ENCODE measurements around the gene NRP2. TPM values are rescaled to one million over a fixed set of nuclear protein-coding genes. Genes with fewer than 3 reads are reported as not detected.

Gene NRP2
- total RNA-seq, 2 experiments from 2014 or later: 0.63 to 1.6 TPM

DNA sequence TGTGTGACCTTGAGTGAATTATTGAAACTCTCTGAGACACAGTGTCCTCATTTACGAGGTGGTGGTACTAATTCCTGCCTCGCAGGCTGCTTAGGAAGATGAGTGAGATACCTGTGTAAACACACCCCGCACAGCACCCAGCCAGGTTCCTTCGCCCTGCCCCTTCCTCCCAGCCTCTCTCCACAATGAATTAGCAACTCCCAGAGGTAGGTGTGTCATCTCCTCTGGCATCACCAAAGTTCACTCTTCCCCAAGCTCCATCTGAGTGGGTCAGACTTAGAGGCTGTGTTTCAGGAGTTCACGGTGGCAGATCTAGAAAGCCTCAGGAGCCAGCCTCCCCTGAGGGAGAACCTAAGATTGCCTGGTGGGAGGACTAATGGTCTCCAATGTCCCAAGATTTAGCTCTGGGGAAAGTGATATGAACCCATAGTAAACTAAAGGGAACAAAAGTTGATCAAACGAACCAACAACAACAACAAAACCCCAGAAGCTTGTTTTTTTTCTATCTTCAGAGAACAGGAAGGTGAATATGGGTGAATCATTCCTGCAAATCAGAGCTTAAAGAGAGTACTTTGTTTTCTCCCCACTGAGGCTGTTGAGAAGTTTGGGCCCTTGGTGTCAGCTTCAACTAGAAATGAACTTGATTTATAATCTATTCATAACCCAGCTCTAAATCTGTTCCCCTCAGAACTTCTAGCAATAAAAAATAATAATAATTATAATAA lies 44.4 kb upstream of the NRP2 start:
- Mint-ChIP-seq H3K27ac (no peak overlapping the region), H3K4me3 (no peak overlapping the region), H3K4me1 (ENCODE audit: low read depth) (peaks cover 5% of the 10 kb centered on the region), H3K9me3 (no peaks in the 10 kb centered on the region), H3K36me3 (ENCODE audit: low read depth) (no peaks in the 10 kb centered on the region), H3K27me3 (peaks cover 3% of the 10 kb centered on the region)
- no peak for ATAC-seq
- intact Hi-C loops (cut with micrococcal nuclease): no loop called here
- TF ChIP-seq, protein P1, sequence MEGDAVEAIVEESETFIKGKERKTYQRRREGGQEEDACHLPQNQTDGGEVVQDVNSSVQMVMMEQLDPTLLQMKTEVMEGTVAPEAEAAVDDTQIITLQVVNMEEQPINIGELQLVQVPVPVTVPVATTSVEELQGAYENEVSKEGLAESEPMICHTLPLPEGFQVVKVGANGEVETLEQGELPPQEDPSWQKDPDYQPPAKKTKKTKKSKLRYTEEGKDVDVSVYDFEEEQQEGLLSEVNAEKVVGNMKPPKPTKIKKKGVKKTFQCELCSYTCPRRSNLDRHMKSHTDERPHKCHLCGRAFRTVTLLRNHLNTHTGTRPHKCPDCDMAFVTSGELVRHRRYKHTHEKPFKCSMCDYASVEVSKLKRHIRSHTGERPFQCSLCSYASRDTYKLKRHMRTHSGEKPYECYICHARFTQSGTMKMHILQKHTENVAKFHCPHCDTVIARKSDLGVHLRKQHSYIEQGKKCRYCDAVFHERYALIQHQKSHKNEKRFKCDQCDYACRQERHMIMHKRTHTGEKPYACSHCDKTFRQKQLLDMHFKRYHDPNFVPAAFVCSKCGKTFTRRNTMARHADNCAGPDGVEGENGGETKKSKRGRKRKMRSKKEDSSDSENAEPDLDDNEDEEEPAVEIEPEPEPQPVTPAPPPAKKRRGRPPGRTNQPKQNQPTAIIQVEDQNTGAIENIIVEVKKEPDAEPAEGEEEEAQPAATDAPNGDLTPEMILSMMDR (IDR thresholded peaks at IDR 0.05): no peak
- ChIA-PET POLR2A (interaction anchor here (1.5 kb wide), 1 partner anchor 26 kb away, joined by 4 read pairs; no protein-coding TSS in a partner anchor), CTCF (interaction anchor here (0.8 to 1.6 kb wide), 3 partner anchors 10 to 41 kb away, joined by 3 to 5 read pairs (median 3); no protein-coding TSS in a partner anchor)
- DNase-seq: no peak

DNA sequence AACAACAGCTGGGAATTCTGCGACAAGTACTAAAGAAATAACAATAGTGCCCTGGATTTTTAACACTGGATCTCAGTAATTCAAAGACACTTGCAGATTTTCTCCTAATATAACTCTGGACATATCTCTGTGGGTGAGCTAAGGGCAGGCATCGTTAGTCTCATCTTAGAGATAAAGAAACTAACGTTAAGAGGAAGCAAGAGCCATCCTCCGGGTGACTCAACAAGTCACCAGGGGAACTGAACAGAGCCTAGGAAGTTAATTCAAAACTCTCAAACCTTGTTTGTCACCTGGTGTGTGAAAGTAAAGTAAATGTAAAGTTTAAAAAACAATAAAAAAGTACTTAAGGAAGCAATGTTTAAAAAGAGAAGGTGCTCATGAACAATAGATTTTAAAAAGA lies 41.6 kb upstream of the NRP2 start:
- no peak overlapping the region for H3K4me3 Mint-ChIP-seq
- TF ChIP-seq, protein P1 (IDR thresholded peaks at IDR 0.05): no peak
- H3K9me3 Mint-ChIP-seq: no peaks in the 10 kb centered on the region
- POLR2A ChIA-PET: no interaction called here
- no peak overlapping the region for H3K27ac Mint-ChIP-seq
- H3K36me3 Mint-ChIP-seq (ENCODE audit: low read depth): no peaks in the 10 kb centered on the region
- H3K4me1 Mint-ChIP-seq (ENCODE audit: low read depth): peaks cover 5% of the 10 kb centered on the region
- ATAC-seq (no peak), DNase-seq (no peak)
- intact Hi-C loops (cut with micrococcal nuclease): no loop called here
- peaks cover 5% of the 10 kb centered on the region for H3K27me3 Mint-ChIP-seq
- CTCF ChIA-PET: interaction anchor here (1.4 kb wide), 1 partner anchor 34 kb away, joined by 3 read pairs; no protein-coding TSS in a partner anchor

DNA sequence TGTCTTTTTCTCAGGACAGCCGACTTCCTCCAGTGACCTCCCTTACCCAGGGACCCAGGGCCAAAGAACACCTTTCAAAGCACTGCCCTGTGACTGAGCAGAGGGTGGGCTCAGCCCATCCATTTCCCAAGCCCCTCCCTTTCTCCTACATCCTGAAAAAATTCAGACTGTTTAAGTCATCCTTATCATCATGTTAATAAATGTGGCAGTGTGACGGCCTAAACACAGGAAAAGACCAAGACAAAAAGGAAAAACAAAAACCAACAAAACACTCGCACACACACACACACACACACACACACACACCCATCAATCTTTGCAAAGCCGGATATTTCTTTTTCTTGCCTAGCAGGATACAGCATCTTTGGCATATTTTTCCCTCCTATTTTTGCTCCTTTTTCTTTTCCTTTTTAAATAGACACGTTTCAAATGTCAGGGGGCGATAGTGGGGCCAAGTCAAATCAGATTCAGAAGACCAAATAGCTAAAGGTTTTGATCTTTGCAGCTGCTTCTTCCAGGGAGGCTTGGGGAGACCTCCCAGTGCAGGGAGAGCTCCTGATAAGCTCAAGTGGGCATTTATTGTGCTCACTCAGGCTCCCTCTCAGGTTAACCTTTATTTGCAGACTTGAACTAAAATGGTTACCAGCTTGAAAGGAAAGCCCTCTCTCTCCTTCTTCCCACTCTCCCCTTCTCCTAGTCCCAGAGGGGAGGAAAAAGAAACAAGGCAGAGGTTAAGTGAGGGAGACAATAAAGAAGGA lies 39.5 kb upstream of the NRP2 start:
- ATAC-seq: no peak
- TF ChIP-seq, protein P1 (IDR thresholded peaks at IDR 0.05): no peak
- Mint-ChIP-seq H3K27me3 (peaks cover 5% of the 10 kb centered on the region), H3K9me3 (no peaks in the 10 kb centered on the region), H3K4me1 (ENCODE audit: low read depth) (peaks cover 2% of the 10 kb centered on the region), H3K4me3 (no peak overlapping the region), H3K27ac (no peak overlapping the region), H3K36me3 (ENCODE audit: low read depth) (no peaks in the 10 kb centered on the region)
- CTCF ChIA-PET: interaction anchor here (0.9 to 1.6 kb wide), 2 partner anchors 33 to 37 kb away, joined by 3 read pairs; no protein-coding TSS in a partner anchor
- DNase-seq: no peak
- intact Hi-C loops (cut with micrococcal nuclease): no loop called here
- POLR2A ChIA-PET: no interaction called here

DNA sequence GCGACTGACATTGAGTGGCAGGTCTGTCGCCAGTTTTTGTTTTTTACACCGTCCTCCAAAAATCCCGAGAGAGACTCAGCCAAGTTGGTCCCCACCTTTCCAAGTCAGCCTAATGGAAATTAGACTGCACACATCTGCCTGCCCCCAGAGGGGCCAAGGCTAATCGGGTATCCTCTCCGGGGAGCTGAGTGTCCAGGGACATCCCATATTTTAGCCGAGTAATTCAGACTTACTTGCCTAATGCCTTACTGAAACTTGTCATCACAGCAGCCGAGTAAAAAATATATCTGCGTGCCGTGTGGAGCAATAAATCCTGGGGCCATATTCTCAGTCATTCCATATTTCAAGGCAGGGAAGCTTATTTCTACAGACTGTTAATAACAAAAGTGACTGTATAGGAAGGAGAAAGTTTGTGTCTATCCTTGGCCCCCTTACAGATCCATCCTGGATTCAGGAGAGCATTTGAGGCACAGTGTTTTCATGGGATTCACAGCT lies 38.9 kb upstream of the NRP2 start:
- POLR2A ChIA-PET: no interaction called here
- intact Hi-C loops (cut with micrococcal nuclease): no loop called here
- DNase-seq (no peak), ATAC-seq (no peak)
- CTCF ChIA-PET: interaction anchor here (0.9 to 1.6 kb wide), 2 partner anchors 33 to 36 kb away, joined by 3 read pairs; no protein-coding TSS in a partner anchor
- Mint-ChIP-seq H3K4me3 (no peak overlapping the region), H3K27me3 (peaks cover 5% of the 10 kb centered on the region), H3K4me1 (ENCODE audit: low read depth) (no peaks in the 10 kb centered on the region), H3K36me3 (ENCODE audit: low read depth) (no peaks in the 10 kb centered on the region), H3K9me3 (no peaks in the 10 kb centered on the region), H3K27ac (no peak overlapping the region)
- TF ChIP-seq, protein P1 (IDR thresholded peaks at IDR 0.05): no peak
